GM23338 (cell line): ENCODE data around the gene CAD. TPM values are rescaled to one million over a fixed set of nuclear protein-coding genes. Genes with fewer than 3 reads are reported as not detected.

ENCODE experiments used
- ATAC-seq: fragments of 200-7000 bp; cut with Tn5 transposase; 3 replicates; pipeline ENCODE4 v1.9.1; 2020
- DNase-seq: peaks from one replicate; pipeline ENCODE4 v3.0.0-alpha.2; 2015; ENCODE audit warnings: low spot score
- H2AFZ ChIP-seq: fragments of 200-600 bp; sonication (generic); 2 replicates; pipeline ENCODE4 v1.8.0; 2016; ENCODE audit warnings: antibody characterized with exemption, mild to moderate bottlenecking, moderate library complexity
- H3F3A ChIP-seq: fragments of 200-600 bp; sonication (generic); replicated peaks from 2 replicates; pipeline ENCODE4 v1.8.0; 2017; ENCODE audit warnings: antibody characterized with exemption, mixed run types, low read depth
- H3K27ac ChIP-seq: fragments of 200-600 bp; sonication (generic); 2 replicates; pipeline ENCODE4 v1.6.1; 2016; ENCODE audit warnings: low read depth
- H3K27me3 ChIP-seq: fragments of 200-600 bp; sonication (generic); 2 replicates; pipeline ENCODE4 v1.8.0; 2016; ENCODE audit warnings: mild to moderate bottlenecking, mixed run types, moderate library complexity; ENCODE audit not compliant: insufficient read depth
- H3K36me3 ChIP-seq: fragments of 200-600 bp; sonication (generic); 2 replicates; pipeline ENCODE4 v1.8.0; 2016; ENCODE audit warnings: mild to moderate bottlenecking; ENCODE audit not compliant: insufficient read depth
- H3K4me1 ChIP-seq: fragments of 200-600 bp; sonication (generic); 2 replicates; pipeline ENCODE4 v1.8.0; 2016; ENCODE audit warnings: mild to moderate bottlenecking, moderate library complexity; ENCODE audit not compliant: insufficient read depth
- H3K4me2 ChIP-seq: fragments of 200-600 bp; sonication (generic); 2 replicates; pipeline ENCODE4 v1.7.1; 2017; ENCODE audit warnings: mixed run types
- H3K4me3 ChIP-seq: fragments of 200-600 bp; sonication (generic); 2 replicates; pipeline ENCODE4 v1.6.1; 2016; ENCODE audit warnings: mixed run types
- H3K79me2 ChIP-seq: fragments of 200-600 bp; sonication (generic); replicated peaks from 2 replicates; pipeline ENCODE4 v1.8.0; 2017; ENCODE audit warnings: mild to moderate bottlenecking; ENCODE audit not compliant: insufficient read depth
- H3K9me2 ChIP-seq: fragments of 200-600 bp; sonication (generic); 2 replicates; pipeline ENCODE4 v1.8.0; 2017; ENCODE audit not compliant: insufficient read depth
- H4K20me1 ChIP-seq: fragments of 200-600 bp; sonication (generic); replicated peaks from 2 replicates; pipeline ENCODE4 v1.8.0; 2017; ENCODE audit warnings: mild to moderate bottlenecking; ENCODE audit not compliant: insufficient read depth
- H3K27ac Mint-ChIP-seq: 2 replicates; pipeline ENCODE4 v1.8.0; 2020; ENCODE audit warnings: inconsistent platforms, mild to moderate bottlenecking, moderate library complexity, mixed read lengths
- H3K27me3 Mint-ChIP-seq: 3 replicates; pipeline ENCODE4 v1.8.0; 2022; ENCODE audit warnings: low read depth, mild to moderate bottlenecking, moderate library complexity, mixed read lengths, inconsistent platforms; ENCODE audit not compliant: insufficient read depth, poor library complexity
- H3K36me3 Mint-ChIP-seq: 3 replicates; pipeline ENCODE4 v1.8.0; 2021; ENCODE audit warnings: low read depth, mild to moderate bottlenecking, inconsistent platforms, moderate library complexity, mixed read lengths
- H3K4me1 Mint-ChIP-seq: 3 replicates; pipeline ENCODE4 v1.8.0; 2020; ENCODE audit warnings: mild to moderate bottlenecking, inconsistent platforms, mixed read lengths
- H3K4me3 Mint-ChIP-seq: 3 replicates; pipeline ENCODE4 v1.8.0; 2021; ENCODE audit warnings: moderate library complexity, mild to moderate bottlenecking, inconsistent platforms, mixed read lengths
- H3K9me3 Mint-ChIP-seq: 3 replicates; pipeline ENCODE4 v1.8.0; 2020; ENCODE audit warnings: moderate library complexity, mild to moderate bottlenecking, inconsistent platforms, mixed read lengths
- CREB1 ChIP-seq: fragments of 250-450 bp; sonication (Bioruptor Pico); IDR thresholded peaks from 2 replicates; pipeline ENCODE4 v1.5.0; 2020; ENCODE audit warnings: low read depth, mild to moderate bottlenecking, moderate library complexity
- CTCF ChIP-seq, 2 experiments: fragments of 200-600 bp in 1 of 2; sonication (generic) in 1 of 2; conservative IDR thresholded peaks; 2 replicates each; pipeline versions ENCODE4 v1.5.1 to v1.6.1; 2016 to 2017; ENCODE audit warnings: antibody characterized with exemption in 2 of 2, low read depth in 2 of 2, mild to moderate bottlenecking in 2 of 2, moderate library complexity in 1 of 2
- ETS1 ChIP-seq: IDR thresholded peaks from 2 replicates; pipeline ENCODE4 v1.6.1; 2016; ENCODE audit warnings: antibody characterized with exemption
- EZH2 ChIP-seq: fragments of 200-600 bp; sonication (generic); IDR thresholded peaks from one replicate; pipeline ENCODE4 v1.8.0; 2017; ENCODE audit warnings: antibody characterized with exemption, mild to moderate bottlenecking, low read depth; ENCODE audit not compliant: unreplicated experiment
- EZH2phosphoT487 ChIP-seq: fragments of 200-600 bp; sonication (generic); IDR thresholded peaks from one replicate; pipeline ENCODE4 v1.8.1; 2018; ENCODE audit warnings: antibody characterized with exemption; ENCODE audit not compliant: unreplicated experiment
- NANOG ChIP-seq: IDR thresholded peaks from 2 replicates; pipeline ENCODE4 v1.6.1; 2016; ENCODE audit warnings: antibody characterized with exemption, borderline replicate concordance
- REST ChIP-seq: IDR thresholded peaks from one replicate; pipeline ENCODE4 v1.6.1; 2018; ENCODE audit warnings: antibody characterized with exemption; ENCODE audit not compliant: unreplicated experiment
- STAT1 ChIP-seq: IDR thresholded peaks from one replicate; pipeline ENCODE4 v1.6.1; 2016; ENCODE audit warnings: antibody characterized with exemption; ENCODE audit not compliant: unreplicated experiment
- ZNF114 ChIP-seq: fragments of 250-450 bp; sonication (Bioruptor Pico); IDR thresholded peaks from 2 replicates; pipeline ENCODE4 v1.5.0; 2020; ENCODE audit warnings: mild to moderate bottlenecking, moderate library complexity
- ZNF331 ChIP-seq: fragments of 250-450 bp; sonication (Bioruptor Pico); IDR thresholded peaks from 2 replicates; pipeline ENCODE4 v1.5.0; 2020; ENCODE audit warnings: low read depth, mild to moderate bottlenecking, moderate library complexity
- ZNF462 ChIP-seq: fragments of 250-450 bp; sonication (Bioruptor Pico); IDR thresholded peaks from 2 replicates; pipeline ENCODE4 v1.5.0; 2020; ENCODE audit warnings: mild to moderate bottlenecking, moderate library complexity
- polyA plus RNA-seq: library from polyadenylated mRNA; unstranded; fragments of >200 nt; fragmentation: Nextera tagmentation; extraction: Ambion mirVana; gene quantifications from 2 replicates; pipeline ENCODE4 v1.2.1, GENCODE V29; 2016
- total RNA-seq: library from RNA; depleted of rRNA; stranded (reverse); fragments of >200 nt; shearing (Covaris generic); gene quantifications from 2 replicates; pipeline ENCODE4 v1.2.3, GENCODE V29; 2014

Gene CAD
- total and polyA plus RNA-seq, 2 experiments from 2014 or later: 38.1 to 147 TPM

GRCh38 chr2:27203741-27204140 lies 13.4 kb upstream of the CAD start:
- DNase-seq: no peak

More at GRCh38 chr2:27203741-27204140, 13.4 kb upstream of the CAD start:
- peaks cover 42% of the 10 kb centered on the region for H3K36me3 ChIP-seq
- Mint-ChIP-seq H3K9me3 (no peaks in the 10 kb centered on the region), H3K27ac (no peak overlapping the region), H3K4me1 (peaks cover 4% of the 10 kb centered on the region; the same call in 1 of the 3 replicates), H3K36me3 (peaks cover 90% of the 10 kb centered on the region), H3K27me3 (peaks cover 5% of the 10 kb centered on the region), H3K4me3 (no peak overlapping the region)
- H3K9me2 ChIP-seq: no peaks in the 10 kb centered on the region
- H3K79me2 ChIP-seq: peaks cover 9% of the 10 kb centered on the region
- TF ChIP-seq ETS1 (no peak), STAT1 (no peak), ZNF331 (CRISPR knock-in tag) (no peak), ZNF462 (CRISPR knock-in tag) (no peak), EZH2phosphoT487 (no peak), CREB1 (CRISPR knock-in tag) (no peak), NANOG (no peak), REST (no peak), ZNF114 (CRISPR knock-in tag) (no peak), CTCF (conservative IDR thresholded peaks at IDR 0.05; ENCODE audit: low read depth in 2 of 2) (no peak), EZH2 (no peak)
- no peaks in the 10 kb centered on the region for H3K27me3 ChIP-seq
- no peak overlapping the region for H3K4me2 ChIP-seq
- peaks cover 5% of the 10 kb centered on the region for H4K20me1 ChIP-seq
- H2AFZ ChIP-seq: no peak overlapping the region
- no peak overlapping the region for H3K4me3 ChIP-seq
- no peak overlapping the region for H3K27ac ChIP-seq
- H3K4me1 ChIP-seq: no peaks in the 10 kb centered on the region
- ATAC-seq: no peak
- H3F3A ChIP-seq: no peaks in the 10 kb centered on the region
